Panc1 (cell line): ENCODE data around the gene CDH8.

Source experiments
- CTCF ChIP-seq: fragments of 450-650 bp; IDR thresholded peaks from 2 replicates; pipeline ENCODE4 v1.5.1; 2017; ENCODE audit warnings: mild to moderate bottlenecking
- POLR2AphosphoS5 ChIP-seq: IDR thresholded peaks from 2 replicates; pipeline ENCODE4 v1.6.1; 2012; ENCODE audit warnings: mild to moderate bottlenecking, low read depth, low read length, moderate library complexity
- REST ChIP-seq, 2 experiments: IDR thresholded peaks; 2 replicates each; pipeline ENCODE4 v1.6.1; 2011 to 2012; ENCODE audit warnings: low read depth in 2 of 2, control low read depth in 1 of 2, low read length in 1 of 2, mild to moderate bottlenecking in 1 of 2, moderate library complexity in 1 of 2; ENCODE audit not compliant: insufficient read depth in 1 of 2
- SIN3A ChIP-seq: IDR thresholded peaks from 2 replicates; pipeline ENCODE4 v1.6.1; 2012; ENCODE audit warnings: low read depth, mild to moderate bottlenecking, low read length, moderate library complexity, borderline replicate concordance; ENCODE audit not compliant: insufficient read depth
- TCF7L2 ChIP-seq: IDR thresholded peaks from 2 replicates; pipeline ENCODE4 v1.6.1; 2011; ENCODE audit warnings: mild to moderate bottlenecking, low read depth, low read length, inconsistent platforms

GRCh38 chr16:61792194-61792909 is 243.9 kb downstream of the CDH8 start:
- TF ChIP-seq SIN3A (no peak), CTCF (no peak), POLR2AphosphoS5 (no peak), REST (IDR thresholded peaks at IDR 0.05; ENCODE audit: insufficient read depth in 1 of 2, low read depth in 2 of 2, low read length in 1 of 2) (no peak), TCF7L2 (peak; percentile 63)
